ENCODE results near the gene IL4R.

Gene IL4R

GRCh38 chr16:27359051-27359450 lies 45.3 kb downstream of the IL4R start:
- Histone ChIP-seq H3K79me2 (ENCODE audit: insufficient read depth, low read depth) (no peaks in the 10 kb centered on the region), H3K4me2 (no peak overlapping the region), H3K27me3 (ENCODE audit: insufficient read depth, low read depth) (no peaks in the 10 kb centered on the region), H3K36me3 (ENCODE audit: insufficient read depth) (no peaks in the 10 kb centered on the region), H3K4me1 (ENCODE audit: low read depth, poor library complexity, severe bottlenecking) (peaks cover under 1% of the 10 kb centered on the region), H2AFZ (ENCODE audit: low read depth) (no peak overlapping the region), H3K27ac (no peak overlapping the region), H3K4me3 (IDR thresholded peaks at IDR 0.05; ENCODE audit: insufficient read depth, low read depth, low read length) (no peak overlapping the region), H4K20me1 (ENCODE audit: insufficient read depth) (no peaks in the 10 kb centered on the region), H3K9ac (no peak overlapping the region)
- no peak for TF ChIP-seq CTCF (conservative IDR thresholded peaks at IDR 0.05; ENCODE audit: low read depth, low read length)

GRCh38 chr16:27359615-27360014 lies 45.8 kb downstream of the IL4R start:
- Histone ChIP-seq H4K20me1 (ENCODE audit: insufficient read depth) (no peaks in the 10 kb centered on the region), H3K4me1 (ENCODE audit: low read depth, poor library complexity, severe bottlenecking) (peaks cover 6% of the 10 kb centered on the region), H3K27ac (no peak overlapping the region), H3K4me2 (no peak overlapping the region), H2AFZ (ENCODE audit: low read depth) (no peak overlapping the region), H3K9ac (no peak overlapping the region), H3K36me3 (ENCODE audit: insufficient read depth) (no peaks in the 10 kb centered on the region), H3K79me2 (ENCODE audit: insufficient read depth, low read depth) (no peaks in the 10 kb centered on the region), H3K27me3 (ENCODE audit: insufficient read depth, low read depth) (no peaks in the 10 kb centered on the region), H3K4me3 (IDR thresholded peaks at IDR 0.05; ENCODE audit: insufficient read depth, low read depth, low read length) (no peak overlapping the region)
- no peak for TF ChIP-seq CTCF (conservative IDR thresholded peaks at IDR 0.05; ENCODE audit: low read depth, low read length)

- no peak overlapping the region for H3K4me3 ChIP-seq (IDR thresholded peaks at IDR 0.05; ENCODE audit: insufficient read depth, low read depth, low read length)
- no peak for TF ChIP-seq CTCF (conservative IDR thresholded peaks at IDR 0.05; ENCODE audit: low read depth, low read length)
- no peaks in the 10 kb centered on the region for H4K20me1 ChIP-seq (ENCODE audit: insufficient read depth)
- H3K27ac ChIP-seq, result no peak overlapping the region
- H3K79me2 ChIP-seq (ENCODE audit: insufficient read depth, low read depth), result no peaks in the 10 kb centered on the region
- no peaks in the 10 kb centered on the region for H3K27me3 ChIP-seq (ENCODE audit: insufficient read depth, low read depth)
- H3K9ac ChIP-seq, result no peak overlapping the region
- H2AFZ ChIP-seq (ENCODE audit: low read depth), result no peak overlapping the region
- H3K4me1 ChIP-seq (ENCODE audit: low read depth, poor library complexity, severe bottlenecking), result peaks cover 8% of the 10 kb centered on the region
- H3K4me2 ChIP-seq, result no peak overlapping the region
- H3K36me3 ChIP-seq (ENCODE audit: insufficient read depth), result no peaks in the 10 kb centered on the region
These were observed 48.2 kb downstream of the IL4R start for GRCh38 chr16:27361987-27362386.

- Histone ChIP-seq H3K79me2 (ENCODE audit: insufficient read depth, low read depth) (no peaks in the 10 kb centered on the region), H3K9ac (no peak overlapping the region), H3K4me1 (ENCODE audit: low read depth, poor library complexity, severe bottlenecking) (peaks cover 10% of the 10 kb centered on the region), H3K27me3 (ENCODE audit: insufficient read depth, low read depth) (no peaks in the 10 kb centered on the region), H4K20me1 (ENCODE audit: insufficient read depth) (no peaks in the 10 kb centered on the region), H3K27ac (no peak overlapping the region), H3K4me3 (IDR thresholded peaks at IDR 0.05; ENCODE audit: insufficient read depth, low read depth, low read length) (no peak overlapping the region), H3K36me3 (ENCODE audit: insufficient read depth) (no peaks in the 10 kb centered on the region), H3K4me2 (no peak overlapping the region), H2AFZ (ENCODE audit: low read depth) (no peak overlapping the region)
- TF ChIP-seq CTCF (conservative IDR thresholded peaks at IDR 0.05; ENCODE audit: low read depth, low read length), result no peak
These were observed 48.9 kb downstream of the IL4R start for GRCh38 chr16:27362570-27363245.

Data from KMS-11 (cell line).